ENCODE data around the gene ADAMTSL2.

ADAMTSL2 gene

DNA sequence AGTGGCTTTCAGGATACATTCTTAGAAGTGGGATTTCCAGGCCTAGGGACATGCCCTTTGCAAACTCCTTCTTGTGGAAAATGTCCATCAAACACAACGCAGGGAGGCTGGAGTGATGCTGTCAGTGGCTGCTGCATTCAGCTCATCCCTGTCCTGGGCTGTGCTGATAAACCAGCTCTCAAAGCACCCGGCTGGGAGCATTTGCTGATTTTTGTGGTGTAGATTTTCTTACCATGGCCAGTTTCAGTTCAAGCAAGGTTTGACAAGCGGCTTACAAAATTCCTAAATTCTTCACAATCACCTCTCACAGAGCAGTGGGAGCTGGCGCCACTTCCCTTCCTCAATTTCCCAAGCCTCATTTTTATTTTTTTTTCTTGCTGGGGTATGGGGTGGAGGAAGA, 46.5 kb downstream of the ADAMTSL2 start:
- no peak for DNase-seq (ENCODE audit: low read depth)
- H3K4me3 ChIP-seq (ENCODE audit: low read depth, low read length) = no peak overlapping the region

- H3K4me3 ChIP-seq (ENCODE audit: low read depth, low read length) = no peak overlapping the region
- DNase-seq (ENCODE audit: low read depth) = no peak
Measured at GRCh38 chr9:133581513-133582343, 47.2 kb downstream of the ADAMTSL2 start.

DNA sequence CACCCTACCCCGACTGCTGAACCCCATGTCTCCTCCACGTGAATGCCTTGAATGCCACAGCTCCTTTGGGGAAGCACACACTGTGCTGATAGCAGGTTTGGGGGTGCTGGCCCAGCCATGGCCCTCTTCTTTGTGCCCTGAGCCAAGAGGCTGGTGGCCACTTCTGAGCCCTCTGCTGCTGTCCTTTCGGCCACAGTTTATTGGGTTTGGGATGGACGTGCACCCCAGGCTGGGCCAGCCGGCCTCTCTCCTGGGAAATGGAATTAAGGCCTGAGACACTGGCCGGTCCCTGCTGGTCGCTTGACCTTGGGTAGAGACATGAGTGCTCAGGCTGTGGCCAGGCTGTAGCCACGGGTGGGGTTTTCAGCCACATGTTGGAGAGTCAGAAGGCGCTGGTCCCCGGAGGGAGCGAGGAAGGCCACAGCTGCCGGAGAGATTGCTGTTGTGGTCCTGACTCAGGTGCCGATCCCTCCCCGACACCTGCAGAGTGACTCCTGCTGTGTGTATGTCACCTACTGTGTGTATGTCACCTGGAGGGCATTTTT, 48.1 kb downstream of the ADAMTSL2 start:
- no peak overlapping the region for H3K4me3 ChIP-seq (ENCODE audit: low read depth, low read length)

GRCh38 chr9:133583111-133583510, 48.6 kb downstream of the ADAMTSL2 start:
- H3K4me3 ChIP-seq (ENCODE audit: low read depth, low read length) = no peak overlapping the region
- DNase-seq (ENCODE audit: low read depth) = no peak

More for the DNA sequence above, 48.1 kb downstream of the ADAMTSL2 start:
- no peak for DNase-seq (ENCODE audit: low read depth)

GRCh38 chr9:133583586-133583985, 49.1 kb downstream of the ADAMTSL2 start:
- H3K4me3 ChIP-seq (ENCODE audit: low read depth, low read length) = no peak overlapping the region
- no peak for DNase-seq (ENCODE audit: low read depth)

DNA sequence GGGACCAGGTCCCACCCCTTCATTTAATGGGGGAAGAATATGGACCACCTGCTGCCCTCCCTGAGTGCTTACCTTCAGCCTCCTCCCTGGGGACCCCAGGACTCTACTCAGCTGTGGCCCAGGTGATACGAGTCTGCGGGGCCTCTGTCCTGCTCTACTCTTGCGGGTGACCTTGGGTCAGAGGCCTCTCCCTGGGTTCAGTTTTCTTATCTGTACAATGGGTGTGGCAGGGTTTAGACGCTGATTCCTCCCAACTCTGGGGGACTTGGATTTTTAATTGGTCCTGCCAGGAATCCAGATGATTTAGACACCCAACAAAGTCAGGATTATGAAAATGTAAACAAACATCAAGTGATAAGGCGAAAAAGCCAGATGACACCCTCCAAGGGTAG, 49.7 kb downstream of the ADAMTSL2 start:
- DNase-seq (ENCODE audit: low read depth) = no peak

GRCh38 chr9:133584559-133585476, 50.3 kb downstream of the ADAMTSL2 start:
- H3K4me3 ChIP-seq (ENCODE audit: low read depth, low read length) = no peak overlapping the region
- DNase-seq (ENCODE audit: low read depth) = no peak

More for the DNA sequence above, 49.7 kb downstream of the ADAMTSL2 start:
- H3K4me3 ChIP-seq (ENCODE audit: low read depth, low read length) = no peak overlapping the region

GRCh38 chr9:133585481-133586351, 51.2 kb downstream of the ADAMTSL2 start:
- no peak overlapping the region for H3K4me3 ChIP-seq (ENCODE audit: low read depth, low read length)
- DNase-seq (ENCODE audit: low read depth) = no peak

GRCh38 chr9:133587051-133587450, 52.5 kb downstream of the ADAMTSL2 start:
- no peak for DNase-seq (ENCODE audit: low read depth)
- no peak overlapping the region for H3K4me3 ChIP-seq (ENCODE audit: low read depth, low read length)

GRCh38 chr9:133587466-133587865, 53.0 kb downstream of the ADAMTSL2 start:
- DNase-seq (ENCODE audit: low read depth) = no peak
- no peak overlapping the region for H3K4me3 ChIP-seq (ENCODE audit: low read depth, low read length)

DNA sequence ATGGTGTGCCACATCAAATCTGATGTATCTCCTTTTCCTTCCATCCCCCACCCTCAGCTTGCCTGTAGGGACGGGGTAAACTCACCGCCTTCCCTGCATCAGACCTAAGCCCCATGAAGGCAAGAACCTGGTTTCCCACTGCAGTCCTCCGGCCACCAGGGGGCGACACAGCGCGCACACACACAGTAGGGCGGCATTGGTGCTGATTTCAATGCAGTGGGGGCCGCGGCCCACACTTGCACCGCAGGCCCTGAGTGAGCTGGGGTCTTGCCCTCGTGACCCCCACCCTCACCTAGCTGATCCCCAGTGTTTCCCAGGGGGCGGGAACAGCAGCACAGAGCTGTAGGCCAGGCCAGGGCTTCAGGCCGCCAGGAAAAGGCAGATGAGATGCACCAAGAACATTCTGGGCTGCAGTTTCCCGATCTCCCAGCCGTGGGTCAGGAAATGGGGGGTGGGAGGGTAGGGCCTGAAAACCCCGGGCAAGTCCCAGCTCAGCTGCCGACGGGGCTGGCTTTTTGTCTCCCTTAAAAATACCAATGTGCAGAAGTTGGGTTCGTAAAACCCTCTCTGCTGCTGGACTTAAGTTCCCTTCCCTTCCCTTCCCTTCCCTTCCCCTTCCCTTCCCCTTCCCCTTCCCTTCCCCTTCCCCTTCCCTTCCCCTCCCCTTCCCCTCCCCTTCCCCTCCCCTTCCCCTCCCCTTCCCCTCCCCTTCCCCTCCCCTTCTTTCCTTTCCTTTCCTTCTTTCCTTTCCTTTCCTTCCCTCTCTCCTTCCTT, 55.1 kb downstream of the ADAMTSL2 start:
- no peak for DNase-seq (ENCODE audit: low read depth)
- H3K4me3 ChIP-seq (ENCODE audit: low read depth, low read length) = no peak overlapping the region

GRCh38 chr9:133590231-133590855, 55.8 kb downstream of the ADAMTSL2 start:
- DNase-seq (ENCODE audit: low read depth) = no peak
- no peak overlapping the region for H3K4me3 ChIP-seq (ENCODE audit: low read depth, low read length)

DNA sequence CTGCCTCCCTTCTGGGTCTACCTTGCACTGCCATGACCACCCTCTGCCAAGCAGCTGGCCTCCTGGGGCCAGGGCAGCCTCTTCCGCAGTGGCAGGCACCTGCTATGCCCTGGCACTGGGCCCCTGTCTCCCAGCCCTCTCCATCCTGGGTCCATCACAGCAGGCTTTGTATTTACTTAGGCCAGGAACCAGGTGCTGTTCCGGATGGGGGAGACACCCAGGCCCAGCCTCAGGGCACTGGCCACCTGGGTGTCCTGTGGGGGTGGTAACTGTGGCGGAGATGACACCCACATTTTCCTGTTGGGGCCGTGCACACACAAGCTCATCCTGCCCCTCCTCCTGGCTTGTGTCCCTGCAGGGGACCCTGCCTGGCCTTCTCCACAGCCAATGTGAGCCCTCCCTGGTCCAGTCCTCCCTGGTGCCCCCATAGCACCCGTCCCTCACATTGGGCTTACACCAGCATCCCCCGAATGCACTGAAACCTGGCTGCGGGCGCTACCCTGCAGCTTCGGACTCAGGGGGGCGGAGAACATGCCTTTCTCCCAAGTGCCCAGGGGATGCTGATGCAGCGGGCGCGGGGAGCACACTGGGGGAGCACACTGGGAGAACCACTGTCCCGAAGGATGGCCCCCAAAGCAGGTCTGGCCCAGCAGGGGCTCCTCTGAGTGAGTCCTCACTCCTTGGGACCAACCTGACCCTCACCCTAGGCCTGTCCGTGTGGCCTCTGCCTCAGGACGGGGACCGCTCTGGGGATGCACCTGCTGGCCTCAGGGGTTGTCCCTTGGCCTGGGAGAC, 56.8 kb downstream of the ADAMTSL2 start:
- no peak for DNase-seq (ENCODE audit: low read depth)
- H3K4me3 ChIP-seq (ENCODE audit: low read depth, low read length) = no peak overlapping the region

DNA sequence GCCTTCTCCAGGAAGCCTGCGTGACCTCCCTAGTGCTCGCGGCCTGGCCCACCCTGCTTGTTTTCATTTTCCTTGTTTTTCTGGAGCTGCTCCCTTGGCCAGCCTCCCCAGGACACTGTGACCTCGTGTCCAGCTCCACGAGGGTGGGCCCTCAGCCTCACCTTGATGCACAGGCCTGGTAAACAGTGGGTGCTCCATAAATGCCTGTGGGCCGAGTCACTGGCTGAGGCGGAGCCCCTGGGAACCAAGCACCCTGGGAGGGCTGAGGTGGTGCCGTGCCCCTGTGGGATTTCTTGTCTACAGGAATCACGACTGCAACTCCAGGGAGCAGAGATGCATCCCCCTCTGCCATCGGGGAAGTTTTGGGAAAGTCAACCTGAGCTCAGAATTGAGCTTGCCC, 57.5 kb downstream of the ADAMTSL2 start:
- H3K4me3 ChIP-seq (ENCODE audit: low read depth, low read length) = no peak overlapping the region
- no peak for DNase-seq (ENCODE audit: low read depth)

GRCh38 chr9:133592731-133593409, 58.4 kb downstream of the ADAMTSL2 start:
- H3K4me3 ChIP-seq (ENCODE audit: low read depth, low read length) = no peak overlapping the region
- DNase-seq (ENCODE audit: low read depth) = no peak

DNA sequence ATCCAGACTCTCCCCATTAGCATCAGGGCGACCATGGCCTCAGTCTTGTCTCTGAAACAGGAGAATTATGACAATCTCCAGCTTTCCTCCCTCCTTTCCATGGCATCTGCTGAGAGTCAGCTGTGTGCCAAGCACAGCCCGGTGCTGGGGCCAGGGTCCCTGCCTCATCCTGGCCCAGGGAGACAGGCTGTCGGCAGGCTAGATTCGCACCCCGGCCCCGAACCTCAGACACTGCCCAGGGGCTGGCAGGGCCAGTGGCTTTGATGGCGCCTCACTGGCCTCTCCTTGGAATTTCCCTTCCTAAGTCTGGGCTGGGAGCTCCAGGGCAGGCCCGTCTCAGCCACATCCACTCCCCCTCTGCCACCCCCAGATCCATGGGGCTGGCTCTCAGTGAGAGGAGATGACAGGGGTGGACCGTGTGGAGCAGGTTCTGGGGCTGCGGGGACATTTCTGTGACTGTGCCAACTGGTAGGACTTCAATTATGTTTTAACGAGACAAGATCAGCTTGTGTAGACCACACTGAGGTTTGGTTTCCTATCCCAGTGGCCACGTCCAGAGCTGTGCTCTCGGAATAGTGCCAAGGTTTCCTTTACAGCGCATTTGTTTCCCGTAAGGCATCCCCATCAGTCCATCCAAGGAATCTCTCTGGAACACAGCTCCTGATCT, 59.2 kb downstream of the ADAMTSL2 start:
- no peak for DNase-seq (ENCODE audit: low read depth)
- H3K4me3 ChIP-seq (ENCODE audit: low read depth, low read length) = no peak overlapping the region
